Measurements from ENCODE around the gene CDCA7L.

Gene CDCA7L

DNA sequence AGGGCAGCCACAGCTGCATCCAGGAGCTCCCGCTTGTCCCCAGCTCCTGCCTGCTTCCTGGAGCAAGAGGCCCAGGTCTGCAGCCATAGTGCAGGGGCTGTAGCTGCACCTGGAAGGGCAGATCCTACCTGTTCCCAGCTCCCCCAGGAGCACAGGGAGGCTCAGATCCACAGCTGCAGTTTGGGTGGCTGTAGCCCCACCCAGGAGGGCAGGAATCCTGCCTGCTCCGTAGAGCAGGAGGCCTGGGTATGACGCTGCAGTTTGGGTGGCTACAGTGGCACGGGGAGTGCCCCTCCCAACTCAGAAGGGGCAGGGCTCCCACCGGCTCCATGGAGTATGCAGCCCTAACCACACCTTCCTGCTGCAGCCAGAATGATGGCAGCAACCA lies 26.7 kb upstream of the CDCA7L start:
- CTCF ChIA-PET: no interaction called here

GRCh38 chr7:21971780-21972396 lies 26.2 kb upstream of the CDCA7L start:
- ChIA-PET CTCF (no interaction called here), POLR2A (no interaction called here)
- H3K4me3 ChIP-seq (ENCODE audit: low read depth, low read length): no peak overlapping the region
- TF ChIP-seq CTCF (IDR thresholded peaks at IDR 0.05; ENCODE audit: insufficient read depth, low read length, missing control alignments): no peak
- DNase-seq (ENCODE audit: low read depth, low spot score): no peak

More for the DNA sequence above, 26.7 kb upstream of the CDCA7L start:
- no peak for TF ChIP-seq CTCF (IDR thresholded peaks at IDR 0.05; ENCODE audit: insufficient read depth, low read length, missing control alignments)
- no peak overlapping the region for H3K4me3 ChIP-seq (ENCODE audit: low read depth, low read length)
- POLR2A ChIA-PET: no interaction called here
- no peak for DNase-seq (ENCODE audit: low read depth, low spot score)

DNA sequence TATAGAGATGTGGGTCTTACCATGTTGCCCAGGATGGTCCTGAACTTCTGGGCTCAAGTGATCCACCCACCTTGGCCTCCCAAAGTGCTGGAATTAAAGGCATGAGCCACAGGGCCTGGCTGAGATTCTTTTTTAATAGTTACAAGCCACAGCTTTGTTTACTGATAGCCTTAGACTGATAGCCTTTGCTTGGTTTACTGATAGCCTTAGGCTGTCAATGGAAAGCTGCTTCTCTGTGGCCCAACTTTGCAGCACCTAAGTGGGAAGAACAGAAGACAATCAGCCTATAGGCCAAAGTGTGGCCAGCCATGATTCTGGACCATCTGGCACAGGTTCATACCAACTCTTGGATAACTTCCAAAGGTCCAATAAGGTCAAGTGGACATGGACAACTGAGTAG lies 24.1 kb upstream of the CDCA7L start:
- no peak overlapping the region for H3K4me3 ChIP-seq (ENCODE audit: low read depth, low read length)
- POLR2A ChIA-PET: interaction anchor here (1.1 kb wide), 1 partner anchor 47 kb away, joined by 3 read pairs; no protein-coding TSS in a partner anchor
- TF ChIP-seq CTCF (IDR thresholded peaks at IDR 0.05; ENCODE audit: insufficient read depth, low read length, missing control alignments): no peak
- DNase-seq (ENCODE audit: low read depth, low spot score): no peak
- CTCF ChIA-PET: no interaction called here

DNA sequence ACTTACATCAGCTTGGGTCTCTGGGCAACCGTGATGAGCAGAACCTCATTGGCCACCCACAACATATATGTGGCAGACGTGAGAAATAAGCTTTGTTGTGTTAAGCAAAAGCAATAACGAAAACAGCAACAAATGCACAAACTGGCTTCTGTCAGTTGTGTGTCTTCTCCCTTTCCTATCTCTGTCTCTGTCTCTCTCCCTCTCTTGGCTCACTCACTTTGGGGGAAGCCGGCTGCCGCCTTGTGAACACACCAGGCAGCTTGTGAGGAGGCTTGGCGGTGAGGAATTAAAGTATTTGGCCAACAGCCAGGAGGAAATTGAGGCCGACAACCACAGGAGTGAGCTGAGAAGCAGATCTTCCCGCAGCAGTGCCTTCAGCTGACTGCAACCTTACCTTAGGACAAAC lies 21.9 kb upstream of the CDCA7L start:
- TF ChIP-seq CTCF (IDR thresholded peaks at IDR 0.05; ENCODE audit: insufficient read depth, low read length, missing control alignments): no peak
- no peak overlapping the region for H3K4me3 ChIP-seq (ENCODE audit: low read depth, low read length)
- ChIA-PET POLR2A (no interaction called here), CTCF (interaction anchor here (1.1 kb wide), 1 partner anchor 33 kb away, joined by 3 read pairs; no protein-coding TSS in a partner anchor)
- no peak for DNase-seq (ENCODE audit: low read depth, low spot score)

DNA sequence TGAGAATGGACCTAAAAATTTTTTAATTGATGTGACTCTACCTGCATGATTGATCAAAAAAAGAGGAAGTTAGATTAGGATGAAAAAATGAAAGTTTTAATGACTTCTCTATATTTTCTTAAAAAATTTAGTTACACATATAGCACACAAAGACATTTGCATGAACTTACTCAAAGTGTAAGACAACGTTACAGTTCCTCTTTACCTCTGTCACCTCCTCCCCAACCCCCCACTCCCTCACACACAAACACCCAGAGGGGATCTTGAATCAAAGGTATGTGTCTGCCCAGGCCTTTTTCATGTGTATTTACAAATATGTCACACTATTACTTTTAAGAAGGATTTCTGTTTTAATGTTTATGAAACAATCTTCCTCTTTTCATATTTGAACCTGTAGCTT lies 20.6 kb upstream of the CDCA7L start:
- no peak for TF ChIP-seq CTCF (IDR thresholded peaks at IDR 0.05; ENCODE audit: insufficient read depth, low read length, missing control alignments)
- ChIA-PET CTCF (no interaction called here), POLR2A (no interaction called here)
- DNase-seq (ENCODE audit: low read depth, low spot score): no peak
- H3K4me3 ChIP-seq (ENCODE audit: low read depth, low read length): no peak overlapping the region

GRCh38 chr7:21965291-21965690 lies 19.6 kb upstream of the CDCA7L start:
- H3K4me3 ChIP-seq (ENCODE audit: low read depth, low read length): no peak overlapping the region
- DNase-seq (ENCODE audit: low read depth, low spot score): no peak
- POLR2A ChIA-PET: no interaction called here
- TF ChIP-seq CTCF (IDR thresholded peaks at IDR 0.05; ENCODE audit: insufficient read depth, low read length, missing control alignments): no peak
- CTCF ChIA-PET: no interaction called here
